CD4-positive, CD25-positive, alpha-beta regulatory T cell (primary cell): ENCODE measurements around the gene GRM8. TPM values are rescaled to one million over a fixed set of nuclear protein-coding genes. Genes with fewer than 3 reads are reported as not detected.

Experiments
- ATAC-seq, 2 donors: fragments of 150-1000 bp; cut with Tn5 transposase; one replicate each; pipeline ENCODE4 v1.10.0; 2021; ENCODE audit warnings: low read depth in 2 of 2, moderate number of reproducible peaks in 2 of 2, moderate library complexity in 1 of 2
- DNase-seq, 3 donors: peaks; one replicate each; pipeline versions ENCODE4 v3.0.0 to v3.0.0-alpha.2; 2012 to 2022; ENCODE audit warnings: mixed read lengths in 1 of 3
- H3K27ac ChIP-seq: one replicate; pipeline ENCODE4 v1.7.0; 2013; ENCODE audit warnings: mild to moderate bottlenecking, low read length; ENCODE audit not compliant: insufficient read depth, poor library complexity, severe bottlenecking
- H3K27me3 ChIP-seq: one replicate; pipeline ENCODE4 v1.7.0; 2013; ENCODE audit warnings: low read length; ENCODE audit not compliant: control insufficient read depth, insufficient read depth
- H3K36me3 ChIP-seq: one replicate; pipeline ENCODE4 v1.7.0; 2013; ENCODE audit warnings: mild to moderate bottlenecking, low read length, moderate library complexity; ENCODE audit not compliant: control insufficient read depth, insufficient read depth
- H3K4me1 ChIP-seq: 2 replicates; pipeline ENCODE4 v1.7.0; 2013; ENCODE audit warnings: mild to moderate bottlenecking, low read length; ENCODE audit not compliant: insufficient read depth, control insufficient read depth, poor library complexity, severe bottlenecking
- H3K4me3 ChIP-seq: one replicate; pipeline ENCODE4 v1.7.0; 2013; ENCODE audit warnings: low read depth, mild to moderate bottlenecking, low read length, moderate library complexity
- H3K9me3 ChIP-seq, 2 experiments: 1 replicate in 1 of 2; 2 replicates in 1 of 2; pipeline ENCODE4 v1.7.0; 2013; ENCODE audit warnings: low read length in 2 of 2, mild to moderate bottlenecking in 1 of 2, moderate library complexity in 1 of 2; ENCODE audit not compliant: control insufficient read depth in 2 of 2
- H3K27ac Mint-ChIP-seq, 3 donors: one replicate each; pipeline ENCODE4 v1.8.0; 2020 to 2022; ENCODE audit warnings: mild to moderate bottlenecking in 3 of 3, mixed read lengths in 3 of 3, moderate library complexity in 2 of 3
- H3K27me3 Mint-ChIP-seq: one replicate; pipeline ENCODE4 v1.8.0; 2022; ENCODE audit warnings: mild to moderate bottlenecking, mixed read lengths
- H3K36me3 Mint-ChIP-seq: one replicate; pipeline ENCODE4 v1.8.0; 2020; ENCODE audit warnings: mixed read lengths
- H3K4me1 Mint-ChIP-seq, 4 donors: one replicate each; pipeline ENCODE4 v1.8.0; 2020 to 2022; ENCODE audit warnings: mixed read lengths in 4 of 4, mild to moderate bottlenecking in 1 of 4
- H3K4me3 Mint-ChIP-seq, 4 donors: one replicate each; pipeline ENCODE4 v1.8.0; 2020 to 2022; ENCODE audit warnings: mild to moderate bottlenecking in 4 of 4, mixed read lengths in 4 of 4, moderate library complexity in 3 of 4
- H3K9me3 Mint-ChIP-seq, 7 donors: one replicate each; pipeline ENCODE4 v1.8.0; 2020 to 2022; ENCODE audit warnings: mixed read lengths in 7 of 7, mild to moderate bottlenecking in 3 of 7, moderate library complexity in 2 of 7
- polyA plus RNA-seq, 4 donors: library from polyadenylated mRNA; unstranded; fragments of 300-500 nt; fragmentation: Illumina TruSeq; gene quantifications; one replicate each; pipeline ENCODE4 v1.2.3, GENCODE V29; 2021
- total RNA-seq: library from RNA; stranded (reverse); gene quantifications from one replicate; pipeline ENCODE4 v1.2.3, GENCODE V29; 2022

GRM8 gene
- total and polyA plus RNA-seq, 5 donors from 2014 or later, result not detected

DNA sequence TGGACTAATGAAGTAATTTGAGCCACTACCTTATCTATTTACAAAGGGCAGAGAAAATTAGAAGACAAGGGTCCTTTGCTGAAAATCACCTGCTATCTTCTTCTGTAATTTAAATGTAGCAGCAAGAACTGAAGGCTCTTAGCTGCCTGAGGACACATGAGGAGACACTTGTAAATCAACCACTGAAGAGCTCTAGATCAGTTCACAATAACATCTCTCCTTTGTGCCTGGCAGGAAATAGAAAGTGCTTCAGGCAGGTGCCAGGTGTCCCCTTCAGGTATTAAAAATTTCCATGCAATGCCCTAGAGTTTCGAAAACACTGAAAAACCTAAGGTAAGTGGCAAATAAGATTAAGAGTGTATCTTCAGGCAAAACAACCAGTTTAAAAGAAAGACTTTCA, 474.6 kb downstream of the GRM8 start:
- no peak for ATAC-seq
- no peaks in the 10 kb centered on the region for H3K36me3 Mint-ChIP-seq
- H3K27me3 ChIP-seq, result no peaks in the 10 kb centered on the region

DNA sequence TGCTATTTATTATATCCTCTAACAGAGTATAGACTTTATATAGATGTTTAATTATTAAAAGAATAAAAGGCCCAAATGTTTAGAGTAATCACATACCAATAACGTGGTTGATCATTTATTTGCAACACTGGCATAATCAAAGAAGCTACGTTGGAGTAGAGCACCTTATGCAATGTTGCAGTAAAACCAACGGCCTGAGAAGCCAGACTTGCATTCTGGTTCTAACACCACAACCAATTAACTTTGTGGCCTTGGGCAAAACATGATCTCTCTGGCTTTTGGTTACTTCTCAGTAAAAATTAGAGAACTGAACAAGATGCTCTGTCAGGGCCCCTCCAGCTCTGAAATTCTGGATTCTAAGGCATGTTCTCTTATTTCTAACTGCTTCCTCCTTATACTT, 476.2 kb downstream of the GRM8 start:
- Mint-ChIP-seq H3K9me3 (peaks cover 0 to 4% (median 0%) of the 10 kb centered on the region in 7 donors), H3K27ac (no peak overlapping the region), H3K36me3 (no peaks in the 10 kb centered on the region), H3K4me3 (no peak overlapping the region), H3K4me1 (no peaks in the 10 kb centered on the region), H3K27me3 (no peaks in the 10 kb centered on the region)
- no peak overlapping the region for H3K4me3 ChIP-seq
- H3K9me3 ChIP-seq, result no peaks in the 10 kb centered on the region
- DNase-seq (no peak), ATAC-seq (no peak)
- no peaks in the 10 kb centered on the region for H3K36me3 ChIP-seq
- no peaks in the 10 kb centered on the region for H3K27me3 ChIP-seq
- no peaks in the 10 kb centered on the region for H3K4me1 ChIP-seq
- H3K27ac ChIP-seq, result no peak overlapping the region

More for the DNA sequence above, 474.6 kb downstream of the GRM8 start:
- Histone ChIP-seq H3K36me3 (no peaks in the 10 kb centered on the region), H3K4me1 (no peaks in the 10 kb centered on the region), H3K9me3 (no peaks in the 10 kb centered on the region), H3K4me3 (no peak overlapping the region), H3K27ac (no peak overlapping the region)
- no peak overlapping the region for H3K4me3 Mint-ChIP-seq
- H3K4me1 Mint-ChIP-seq, result no peaks in the 10 kb centered on the region
- H3K27ac Mint-ChIP-seq, result no peak overlapping the region
- DNase-seq, result no peak
- no peaks in the 10 kb centered on the region for H3K9me3 Mint-ChIP-seq
- peaks cover 4% of the 10 kb centered on the region for H3K27me3 Mint-ChIP-seq

DNA sequence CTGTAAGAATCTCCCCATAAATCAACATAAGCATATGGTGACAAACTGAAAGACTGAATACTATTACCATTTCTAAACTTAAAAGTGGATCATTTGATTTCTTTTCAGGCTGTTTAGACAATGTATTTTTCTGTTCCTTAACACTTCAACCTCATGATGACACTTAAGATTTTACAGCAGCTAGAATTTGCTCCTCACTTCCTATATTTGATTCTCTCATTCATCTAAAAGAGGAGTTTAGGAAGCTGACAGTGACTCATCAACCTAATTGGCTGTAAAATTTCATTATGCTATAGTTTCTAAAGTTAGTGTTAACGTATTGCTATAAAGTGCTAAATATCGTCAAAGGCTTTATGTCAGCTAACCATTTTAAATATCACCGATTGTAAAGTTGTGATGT, 478.7 kb downstream of the GRM8 start:
- no peaks in the 10 kb centered on the region for H3K9me3 ChIP-seq
- no peak overlapping the region for H3K4me3 Mint-ChIP-seq
- H3K36me3 ChIP-seq, result no peaks in the 10 kb centered on the region
- H3K27ac Mint-ChIP-seq, result no peak overlapping the region
- no peak overlapping the region for H3K4me3 ChIP-seq
- H3K9me3 Mint-ChIP-seq, result peaks cover 0 to 4% (median 0%) of the 10 kb centered on the region in 7 donors
- H3K4me1 Mint-ChIP-seq, result no peaks in the 10 kb centered on the region
- DNase-seq, result no peak
- H3K4me1 ChIP-seq, result no peaks in the 10 kb centered on the region
- no peak overlapping the region for H3K27ac ChIP-seq
- ATAC-seq, result no peak
- H3K27me3 Mint-ChIP-seq, result peaks cover 4% of the 10 kb centered on the region
- no peaks in the 10 kb centered on the region for H3K36me3 Mint-ChIP-seq
- H3K27me3 ChIP-seq, result no peaks in the 10 kb centered on the region

DNA sequence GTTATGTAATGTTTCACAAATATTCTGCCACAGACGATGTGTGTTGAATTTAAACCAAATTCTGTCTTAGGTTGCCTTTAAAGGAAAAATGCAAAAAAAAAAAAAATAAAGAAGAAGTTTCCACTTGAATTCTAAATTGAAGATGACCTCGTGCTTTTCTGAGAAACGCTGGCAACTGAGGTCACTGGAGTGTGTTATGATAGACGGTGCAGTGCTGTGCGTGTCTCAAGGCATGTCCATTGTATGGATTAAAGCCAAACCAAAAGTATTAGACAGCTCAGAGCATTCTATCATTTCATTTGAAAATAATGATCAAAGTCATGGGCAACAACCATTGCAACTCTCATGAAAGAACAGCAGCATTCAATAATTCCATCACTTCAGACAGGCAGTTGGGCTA, 483.9 kb downstream of the GRM8 start:
- DNase-seq, result no peak
- Histone ChIP-seq H3K4me1 (no peaks in the 10 kb centered on the region), H3K4me3 (no peak overlapping the region), H3K9me3 (no peaks in the 10 kb centered on the region), H3K36me3 (no peaks in the 10 kb centered on the region), H3K27me3 (peaks cover 2% of the 10 kb centered on the region), H3K27ac (no peak overlapping the region)
- Mint-ChIP-seq H3K27me3 (peaks cover 15% of the 10 kb centered on the region), H3K9me3 (peaks cover 0 to 4% (median 0%) of the 10 kb centered on the region in 7 donors), H3K4me3 (no peak overlapping the region), H3K4me1 (no peaks in the 10 kb centered on the region), H3K27ac (no peak overlapping the region), H3K36me3 (no peaks in the 10 kb centered on the region)
- ATAC-seq, result no peak

DNA sequence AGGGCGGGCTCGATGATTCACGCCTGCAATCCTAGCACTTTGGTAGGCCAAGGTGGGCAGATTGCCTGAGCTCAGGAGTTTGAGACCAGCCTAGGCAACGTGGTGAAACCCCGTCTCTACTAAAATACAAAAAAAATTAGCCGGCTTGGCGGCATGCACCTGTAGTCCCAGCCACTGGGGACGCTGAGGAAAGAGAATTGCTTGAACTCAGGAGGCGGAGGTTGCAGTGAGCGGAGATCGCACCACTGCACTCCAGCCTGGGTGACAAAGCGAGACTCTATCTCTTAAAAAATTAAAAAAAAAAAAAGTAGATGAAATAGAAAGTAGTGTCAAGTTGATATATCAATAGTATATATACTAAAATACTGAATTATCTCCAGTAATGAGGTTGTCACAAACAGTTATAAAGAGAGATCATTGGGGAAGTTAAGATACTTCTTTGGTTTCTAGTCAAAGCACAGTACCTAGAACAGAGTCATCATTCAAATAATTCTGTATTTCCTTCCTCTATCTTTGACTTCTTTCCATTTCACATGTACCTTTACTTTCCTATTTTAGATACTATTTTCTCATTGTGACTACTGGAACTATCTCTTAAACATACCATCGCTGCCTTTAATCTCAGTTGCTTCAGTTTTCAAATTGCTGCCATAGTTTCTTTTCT, 491.7 kb downstream of the GRM8 start:
- H3K36me3 ChIP-seq, result no peaks in the 10 kb centered on the region
- H3K4me1 ChIP-seq, result no peaks in the 10 kb centered on the region
- Mint-ChIP-seq H3K27me3 (peaks cover 12% of the 10 kb centered on the region), H3K27ac (no peak overlapping the region), H3K4me3 (no peak overlapping the region), H3K36me3 (no peaks in the 10 kb centered on the region), H3K4me1 (no peaks in the 10 kb centered on the region), H3K9me3 (peaks cover 0 to 3% (median 1%) of the 10 kb centered on the region in 7 donors)
- no peak overlapping the region for H3K27ac ChIP-seq
- no peak overlapping the region for H3K4me3 ChIP-seq
- ATAC-seq (no peak), DNase-seq (no peak)
- H3K27me3 ChIP-seq, result no peaks in the 10 kb centered on the region
- H3K9me3 ChIP-seq, result no peaks in the 10 kb centered on the region

DNA sequence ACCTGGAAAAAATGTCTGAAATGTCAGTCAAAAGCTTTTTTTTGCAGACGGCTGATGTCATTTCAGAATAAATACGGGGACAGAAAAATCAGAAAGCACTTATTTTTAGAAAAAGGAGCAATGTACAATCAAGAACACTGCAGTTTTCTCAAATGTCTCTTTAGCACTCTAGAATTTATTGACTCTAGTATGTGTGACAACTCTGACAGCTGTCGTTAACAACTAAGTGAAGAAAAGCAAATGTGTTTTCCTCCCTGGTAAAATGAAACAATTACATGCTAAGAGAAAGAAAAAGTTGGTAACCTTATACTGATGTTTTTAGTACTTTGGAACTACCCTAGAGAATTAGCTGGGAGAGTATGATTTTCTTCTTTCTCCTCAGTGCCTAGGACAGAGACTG, 497.4 kb downstream of the GRM8 start:
- Histone ChIP-seq H3K36me3 (no peaks in the 10 kb centered on the region), H3K4me3 (no peak overlapping the region), H3K27me3 (peaks cover 2% of the 10 kb centered on the region), H3K27ac (no peak overlapping the region), H3K4me1 (no peaks in the 10 kb centered on the region), H3K9me3 (no peaks in the 10 kb centered on the region)
- no peak for DNase-seq
- Mint-ChIP-seq H3K36me3 (no peaks in the 10 kb centered on the region), H3K27ac (no peak overlapping the region), H3K27me3 (peaks cover 6% of the 10 kb centered on the region), H3K9me3 (no peaks in the 10 kb centered on the region), H3K4me3 (no peak overlapping the region), H3K4me1 (no peaks in the 10 kb centered on the region)
- ATAC-seq, result no peak

DNA sequence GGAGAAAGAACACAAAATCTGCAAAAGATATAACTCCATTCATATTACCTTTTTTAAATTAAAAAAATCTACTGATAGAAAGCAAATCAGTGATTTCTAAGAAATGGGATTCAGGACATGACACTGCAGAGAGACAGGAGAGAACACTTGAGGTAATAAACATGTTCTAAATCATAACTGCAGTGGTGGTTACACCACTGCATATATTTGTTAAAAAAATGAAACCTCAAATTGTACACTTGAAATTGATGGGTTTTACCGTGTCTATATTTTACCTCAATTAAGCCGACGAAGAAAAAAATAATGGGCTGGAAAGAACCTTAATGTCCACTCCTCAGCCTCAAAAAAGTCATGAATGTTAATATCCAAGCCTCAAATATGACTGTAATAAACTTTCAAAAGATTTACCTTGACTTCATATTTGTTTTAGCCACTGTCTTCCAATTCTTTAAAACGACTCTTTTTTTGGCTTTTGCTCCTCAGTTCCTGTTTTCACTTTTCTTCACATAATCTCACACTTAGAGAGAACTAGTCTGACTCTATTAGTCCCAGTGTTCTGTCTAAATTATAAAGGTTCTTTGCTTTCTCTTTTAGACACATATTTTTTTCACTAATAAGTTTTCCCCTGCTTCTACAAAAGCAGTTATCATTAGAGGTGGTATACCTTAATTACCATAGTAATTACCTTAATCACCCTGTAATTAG, 502.4 kb downstream of the GRM8 start:
- Histone ChIP-seq H3K4me1 (no peaks in the 10 kb centered on the region), H3K27me3 (no peaks in the 10 kb centered on the region), H3K27ac (no peak overlapping the region), H3K9me3 (no peaks in the 10 kb centered on the region), H3K4me3 (no peak overlapping the region), H3K36me3 (no peaks in the 10 kb centered on the region)
- H3K36me3 Mint-ChIP-seq, result no peaks in the 10 kb centered on the region
- DNase-seq (no peak), ATAC-seq (no peak)
- H3K4me3 Mint-ChIP-seq, result no peak overlapping the region
- H3K27me3 Mint-ChIP-seq, result peaks cover 6% of the 10 kb centered on the region
- no peak overlapping the region for H3K27ac Mint-ChIP-seq
- H3K4me1 Mint-ChIP-seq, result no peaks in the 10 kb centered on the region
- peaks cover 0 to 2% (median 0%) of the 10 kb centered on the region in 7 donors for H3K9me3 Mint-ChIP-seq

DNA sequence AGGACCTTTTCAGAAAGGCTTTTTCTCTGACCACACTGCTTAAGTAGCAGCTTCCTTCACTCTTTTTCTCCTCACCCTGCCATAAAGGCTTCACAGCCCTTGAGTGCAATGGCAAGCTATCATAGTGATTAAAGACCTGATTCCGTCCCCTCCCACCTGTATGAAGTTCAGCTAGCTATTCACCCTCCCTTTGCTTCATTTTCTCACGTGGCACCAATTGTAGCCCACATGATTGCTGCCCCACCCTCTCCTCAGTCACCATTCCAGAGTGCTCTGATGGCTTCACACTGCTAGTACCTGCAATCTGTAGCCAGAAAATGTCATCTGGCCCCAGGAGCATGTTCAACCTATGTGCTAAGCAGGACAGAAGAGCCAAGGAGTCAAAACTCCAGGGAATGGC, 523.8 kb downstream of the GRM8 start:
- peaks cover 0 to 5% (median 2%) of the 10 kb centered on the region in 4 donors for H3K4me1 Mint-ChIP-seq
- H3K27me3 ChIP-seq, result no peaks in the 10 kb centered on the region
- H3K4me3 ChIP-seq, result no peak overlapping the region
- H3K27me3 Mint-ChIP-seq, result peaks cover 8% of the 10 kb centered on the region
- H3K4me1 ChIP-seq, result no peaks in the 10 kb centered on the region
- H3K27ac Mint-ChIP-seq, result no peak overlapping the region
- H3K27ac ChIP-seq, result no peak overlapping the region
- no peaks in the 10 kb centered on the region for H3K36me3 Mint-ChIP-seq
- H3K9me3 Mint-ChIP-seq, result peaks cover 0 to 3% (median 0%) of the 10 kb centered on the region in 7 donors
- no peak overlapping the region for H3K4me3 Mint-ChIP-seq
- no peaks in the 10 kb centered on the region for H3K36me3 ChIP-seq
- ATAC-seq, result no peak
- no peaks in the 10 kb centered on the region for H3K9me3 ChIP-seq
- no peak for DNase-seq
